Measurements from ENCODE around the gene MTURN.
"Not testable (repeated sequence)": the region's sequence is repeated elsewhere in the genome, so short reads cannot be mapped to it uniquely, and the experiment has no call there.

Gene MTURN

GRCh38 chr7:30187513-30187912 is 52.7 kb downstream of the MTURN start:
- no peaks in the 10 kb centered on the region for H3F3A ChIP-seq (ENCODE audit: insufficient read depth)
- H3K9me2 ChIP-seq (replicated peaks; ENCODE audit: insufficient read depth, low read length): no peaks in the 10 kb centered on the region
- TF ChIP-seq EZH2phosphoT487 (conservative IDR thresholded peaks at IDR 0.05; ENCODE audit: low read length): no peak
- TF ChIP-seq CTCF (IDR thresholded peaks at IDR 0.05; ENCODE audit: insufficient read depth, low read length, poor library complexity, severe bottlenecking): no peak
- no peak overlapping the region for H3K4me3 ChIP-seq (ENCODE audit: insufficient read depth, low read length, poor library complexity, severe bottlenecking)
- peaks cover 25% of the 10 kb centered on the region; the same call in 1 of the 2 replicates for H3K9me3 ChIP-seq (ENCODE audit: insufficient read depth, low read length)
- no peak overlapping the region for H3K9ac ChIP-seq (ENCODE audit: low read length)
- H3K4me2 ChIP-seq (ENCODE audit: low read depth, low read length, poor library complexity, severe bottlenecking): no peak overlapping the region
- no peaks in the 10 kb centered on the region for H3K27me3 ChIP-seq (ENCODE audit: low read length)
- H3K27ac ChIP-seq (ENCODE audit: low read depth, low read length): no peak overlapping the region
- no peaks in the 10 kb centered on the region for H3K36me3 ChIP-seq (ENCODE audit: low read length)
- H2AFZ ChIP-seq (ENCODE audit: low read depth, low read length, severe bottlenecking): no peak overlapping the region
- no peaks in the 10 kb centered on the region for H3K79me2 ChIP-seq (ENCODE audit: insufficient read depth, low read length)
- H4K20me1 ChIP-seq (ENCODE audit: low read depth, low read length): no peaks in the 10 kb centered on the region

- not testable (repeated sequence) for H4K20me1 ChIP-seq (ENCODE audit: low read depth, low read length); H3F3A ChIP-seq (ENCODE audit: insufficient read depth); H2AFZ ChIP-seq (ENCODE audit: low read depth, low read length, severe bottlenecking); H3K9me2 ChIP-seq (replicated peaks; ENCODE audit: insufficient read depth, low read length); H3K4me2 ChIP-seq (ENCODE audit: low read depth, low read length, poor library complexity, severe bottlenecking); H3K79me2 ChIP-seq (ENCODE audit: insufficient read depth, low read length); H3K4me3 ChIP-seq (ENCODE audit: insufficient read depth, low read length, poor library complexity, severe bottlenecking); H3K27me3 ChIP-seq (ENCODE audit: low read length); H3K36me3 ChIP-seq (ENCODE audit: low read length); H3K27ac ChIP-seq (ENCODE audit: low read depth, low read length); H3K9ac ChIP-seq (ENCODE audit: low read length)
- peaks cover 25% of the 10 kb centered on the region; the same call in 1 of the 2 replicates for H3K9me3 ChIP-seq (ENCODE audit: insufficient read depth, low read length)
Observed at GRCh38 chr7:30188381-30188780, 53.6 kb downstream of the MTURN start.

GRCh38 chr7:30188811-30189210 is 54.0 kb downstream of the MTURN start:
- no peak overlapping the region for H2AFZ ChIP-seq (ENCODE audit: low read depth, low read length, severe bottlenecking)
- H3K9ac ChIP-seq (ENCODE audit: low read length): no peak overlapping the region
- H3K9me3 ChIP-seq (ENCODE audit: insufficient read depth, low read length): peaks cover 25% of the 10 kb centered on the region; the same call in 1 of the 2 replicates
- H3K27ac ChIP-seq (ENCODE audit: low read depth, low read length): no peak overlapping the region
- no peaks in the 10 kb centered on the region for H3K36me3 ChIP-seq (ENCODE audit: low read length)
- no peaks in the 10 kb centered on the region for H3F3A ChIP-seq (ENCODE audit: insufficient read depth)
- H4K20me1 ChIP-seq (ENCODE audit: low read depth, low read length): no peaks in the 10 kb centered on the region
- H3K9me2 ChIP-seq (replicated peaks; ENCODE audit: insufficient read depth, low read length): no peaks in the 10 kb centered on the region
- TF ChIP-seq CTCF (IDR thresholded peaks at IDR 0.05; ENCODE audit: insufficient read depth, low read length, poor library complexity, severe bottlenecking): no peak
- TF ChIP-seq EZH2phosphoT487 (conservative IDR thresholded peaks at IDR 0.05; ENCODE audit: low read length): no peak
- no peak overlapping the region for H3K4me2 ChIP-seq (ENCODE audit: low read depth, low read length, poor library complexity, severe bottlenecking)
- H3K4me3 ChIP-seq (ENCODE audit: insufficient read depth, low read length, poor library complexity, severe bottlenecking): no peak overlapping the region
- no peaks in the 10 kb centered on the region for H3K79me2 ChIP-seq (ENCODE audit: insufficient read depth, low read length)
- H3K27me3 ChIP-seq (ENCODE audit: low read length): no peaks in the 10 kb centered on the region

- Histone ChIP-seq H2AFZ (ENCODE audit: low read depth, low read length, severe bottlenecking) (no peak overlapping the region), H4K20me1 (ENCODE audit: low read depth, low read length) (no peaks in the 10 kb centered on the region), H3K9me3 (ENCODE audit: insufficient read depth, low read length) (peaks cover 44% of the 10 kb centered on the region; the same call in 1 of the 2 replicates), H3F3A (ENCODE audit: insufficient read depth) (no peaks in the 10 kb centered on the region), H3K9ac (ENCODE audit: low read length) (no peak overlapping the region), H3K9me2 (replicated peaks; ENCODE audit: insufficient read depth, low read length) (no peaks in the 10 kb centered on the region), H3K4me3 (ENCODE audit: insufficient read depth, low read length, poor library complexity, severe bottlenecking) (no peak overlapping the region), H3K36me3 (ENCODE audit: low read length) (peaks cover 7% of the 10 kb centered on the region; the same call in 1 of the 2 replicates), H3K79me2 (ENCODE audit: insufficient read depth, low read length) (no peaks in the 10 kb centered on the region), H3K27me3 (ENCODE audit: low read length) (no peaks in the 10 kb centered on the region), H3K4me2 (ENCODE audit: low read depth, low read length, poor library complexity, severe bottlenecking) (no peak overlapping the region), H3K27ac (ENCODE audit: low read depth, low read length) (no peak overlapping the region)
- no peak for TF ChIP-seq EZH2phosphoT487 (conservative IDR thresholded peaks at IDR 0.05; ENCODE audit: low read length)
- no peak for TF ChIP-seq CTCF (IDR thresholded peaks at IDR 0.05; ENCODE audit: insufficient read depth, low read length, poor library complexity, severe bottlenecking)
Observed at GRCh38 chr7:30191809-30192208, 57.0 kb downstream of the MTURN start.
